Activated T-cell treated with anti-CD3 and anti-CD28 coated beads, Interleukin-2, amount 50 U/mL, for 72 hours (primary cell): ENCODE data around the gene MXI1. TPM values are rescaled to one million over a fixed set of nuclear protein-coding genes. Genes with fewer than 3 reads are reported as not detected.
"Not testable (repeated sequence)": the region's sequence is repeated elsewhere in the genome, so short reads cannot be mapped to it uniquely, and the experiment has no call there.

Experiments used
- ATAC-seq, 2 donors: fragments of 150-1000 bp; cut with Tn5 transposase; replicated peaks in 1 of 2; 2 replicates each; pipeline ENCODE4 v1.10.0; 2021; ENCODE audit warnings: moderate library complexity in 2 of 2, mild to moderate bottlenecking in 1 of 2
- DNase-seq, 2 donors: peaks; one replicate each; pipeline ENCODE4 v3.0.0; 2021 to 2022; ENCODE audit warnings: mixed read lengths in 1 of 2
- H3K27ac Mint-ChIP-seq: one replicate; pipeline ENCODE4 v1.8.0; 2022; ENCODE audit warnings: mild to moderate bottlenecking, moderate library complexity, mixed read lengths
- H3K27me3 Mint-ChIP-seq: one replicate; pipeline ENCODE4 v1.8.0; 2022; ENCODE audit warnings: low read depth, mixed read lengths
- H3K36me3 Mint-ChIP-seq, 2 donors: one replicate each; pipeline ENCODE4 v1.8.0; 2022; ENCODE audit warnings: mixed read lengths in 2 of 2, mild to moderate bottlenecking in 1 of 2; ENCODE audit not compliant: insufficient read depth in 2 of 2
- H3K4me1 Mint-ChIP-seq: one replicate; pipeline ENCODE4 v1.8.0; 2022; ENCODE audit warnings: low read depth, mixed read lengths
- H3K4me3 Mint-ChIP-seq, 2 donors: one replicate each; pipeline ENCODE4 v1.8.0; 2022; ENCODE audit warnings: mild to moderate bottlenecking in 2 of 2, mixed read lengths in 2 of 2, moderate library complexity in 2 of 2
- H3K9me3 Mint-ChIP-seq, 2 donors: one replicate each; pipeline ENCODE4 v1.8.0; 2022; ENCODE audit warnings: mixed read lengths in 2 of 2
- total RNA-seq, 2 donors: library from RNA; stranded (reverse); gene quantifications; one replicate each; pipeline ENCODE4 v1.2.3, GENCODE V29; 2022

The MXI1 gene
- total RNA-seq, 2 donors from 2014 or later: 19.4 to 36.8 TPM

GRCh38 chr10:110268971-110269370 is 61.6 kb downstream of the MXI1 start:
- H3K4me3 Mint-ChIP-seq: peak overlapping the region; percentile 73 to 92
- ATAC-seq: no peak

GRCh38 chr10:110269374-110270318 is 62.2 kb downstream of the MXI1 start:
- Mint-ChIP-seq H3K9me3 (no peaks in the 10 kb centered on the region), H3K27me3 (peaks cover 11% of the 10 kb centered on the region), H3K36me3 (no peaks in the 10 kb centered on the region), H3K4me1 (peaks cover 46% of the 10 kb centered on the region), H3K4me3 (peak overlapping the region; percentile 73 to 92), H3K27ac (peak overlapping the region; percentile 88)
- ATAC-seq (peak; percentile 67 to 84), DNase-seq (peak in 1 of 2 donors; percentile 25)

More at GRCh38 chr10:110268971-110269370, 61.6 kb downstream of the MXI1 start:
- DNase-seq: no peak
- H3K4me1 Mint-ChIP-seq: peaks cover 39% of the 10 kb centered on the region
- peak overlapping the region; percentile 88 for H3K27ac Mint-ChIP-seq
- H3K36me3 Mint-ChIP-seq: no peaks in the 10 kb centered on the region
- no peaks in the 10 kb centered on the region for H3K9me3 Mint-ChIP-seq
- H3K27me3 Mint-ChIP-seq: peaks cover 11% of the 10 kb centered on the region

GRCh38 chr10:110272995-110273394 is 65.6 kb downstream of the MXI1 start:
- not testable (repeated sequence) for DNase-seq, ATAC-seq, H3K27ac Mint-ChIP-seq, H3K4me3 Mint-ChIP-seq, H3K9me3 Mint-ChIP-seq, H3K36me3 Mint-ChIP-seq
- peaks cover 11% of the 10 kb centered on the region for H3K27me3 Mint-ChIP-seq
- H3K4me1 Mint-ChIP-seq: peaks cover 41% of the 10 kb centered on the region

GRCh38 chr10:110273474-110273873 is 66.1 kb downstream of the MXI1 start:
- Mint-ChIP-seq H3K4me3 (peak overlapping the region in 1 of 2 donors; percentile 49), H3K27ac (peak overlapping the region; percentile 52)

GRCh38 chr10:110274072-110274627 is 66.7 kb downstream of the MXI1 start:
- Mint-ChIP-seq H3K4me1 (peaks cover 35% of the 10 kb centered on the region), H3K36me3 (no peaks in the 10 kb centered on the region), H3K27ac (no peak overlapping the region), H3K9me3 (no peaks in the 10 kb centered on the region), H3K27me3 (peaks cover 11% of the 10 kb centered on the region), H3K4me3 (no peak overlapping the region)
- no peak for ATAC-seq
- no peak for DNase-seq

More at GRCh38 chr10:110273474-110273873, 66.1 kb downstream of the MXI1 start:
- Mint-ChIP-seq H3K36me3 (no peaks in the 10 kb centered on the region), H3K4me1 (peaks cover 36% of the 10 kb centered on the region), H3K27me3 (peaks cover 11% of the 10 kb centered on the region), H3K9me3 (no peaks in the 10 kb centered on the region)
- DNase-seq: peak; percentile 31 to 42
- peak; percentile 66 to 76 for ATAC-seq

GRCh38 chr10:110274647-110275046 is 67.2 kb downstream of the MXI1 start:
- Mint-ChIP-seq H3K9me3 (no peaks in the 10 kb centered on the region), H3K4me1 (peaks cover 34% of the 10 kb centered on the region), H3K27ac (no peak overlapping the region), H3K27me3 (peaks cover 11% of the 10 kb centered on the region), H3K36me3 (no peaks in the 10 kb centered on the region), H3K4me3 (no peak overlapping the region)
- DNase-seq: no peak
- ATAC-seq: no peak

GRCh38 chr10:110275128-110275729 is 67.8 kb downstream of the MXI1 start:
- DNase-seq: no peak
- H3K36me3 Mint-ChIP-seq: no peaks in the 10 kb centered on the region
- H3K4me3 Mint-ChIP-seq: no peak overlapping the region
- no peak for ATAC-seq
- H3K4me1 Mint-ChIP-seq: peaks cover 29% of the 10 kb centered on the region
- no peaks in the 10 kb centered on the region for H3K9me3 Mint-ChIP-seq
- H3K27me3 Mint-ChIP-seq: peaks cover 11% of the 10 kb centered on the region
- no peak overlapping the region for H3K27ac Mint-ChIP-seq

DNA sequence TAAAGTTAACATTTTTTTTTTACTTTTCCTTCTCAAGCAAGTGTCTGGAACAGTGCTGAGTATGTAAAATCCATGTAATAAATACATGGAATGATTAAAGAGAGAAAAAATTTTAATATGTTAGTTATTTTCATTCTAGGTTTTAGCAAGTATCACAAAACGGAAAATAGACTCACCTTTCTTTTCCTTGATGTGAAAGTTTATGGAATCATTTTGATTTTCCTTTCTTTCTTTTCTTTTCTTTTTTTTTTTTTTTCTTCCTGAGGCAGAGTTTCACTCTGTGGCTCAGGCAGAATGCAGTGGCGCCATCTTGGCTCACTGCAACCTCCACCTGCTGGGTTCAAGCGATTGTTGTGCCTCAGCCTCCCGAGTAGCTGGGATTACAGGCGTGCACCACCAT is 69.2 kb downstream of the MXI1 start:
- ATAC-seq: no peak
- no peak for DNase-seq
- peaks cover 29% of the 10 kb centered on the region for H3K4me1 Mint-ChIP-seq
- no peak overlapping the region for H3K27ac Mint-ChIP-seq
- H3K4me3 Mint-ChIP-seq: no peak overlapping the region
- H3K36me3 Mint-ChIP-seq: no peaks in the 10 kb centered on the region
- no peaks in the 10 kb centered on the region for H3K9me3 Mint-ChIP-seq
- H3K27me3 Mint-ChIP-seq: peaks cover 6% of the 10 kb centered on the region

DNA sequence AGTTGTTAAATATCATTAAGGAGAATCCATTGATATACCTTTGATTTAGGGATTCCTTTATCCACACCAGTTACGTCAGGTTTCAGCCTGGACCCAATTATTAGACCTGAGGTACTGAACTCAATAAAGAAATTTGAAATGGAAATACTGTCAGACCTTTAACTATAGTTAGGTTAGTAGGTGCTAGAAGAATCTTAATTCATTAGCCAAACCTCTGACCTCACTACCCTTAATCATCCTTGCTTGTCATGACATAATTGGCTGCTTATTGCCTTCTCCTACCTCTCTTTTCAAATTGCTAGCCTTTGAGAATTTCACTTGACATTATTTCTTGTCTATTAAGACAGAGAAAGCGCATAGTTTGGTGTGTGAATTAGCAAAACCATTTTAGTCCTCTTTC is 70.2 kb downstream of the MXI1 start:
- Mint-ChIP-seq H3K9me3 (no peaks in the 10 kb centered on the region), H3K36me3 (no peaks in the 10 kb centered on the region), H3K27me3 (no peaks in the 10 kb centered on the region), H3K4me3 (no peak overlapping the region), H3K4me1 (peaks cover 29% of the 10 kb centered on the region), H3K27ac (no peak overlapping the region)
- no peak for DNase-seq
- no peak for ATAC-seq

DNA sequence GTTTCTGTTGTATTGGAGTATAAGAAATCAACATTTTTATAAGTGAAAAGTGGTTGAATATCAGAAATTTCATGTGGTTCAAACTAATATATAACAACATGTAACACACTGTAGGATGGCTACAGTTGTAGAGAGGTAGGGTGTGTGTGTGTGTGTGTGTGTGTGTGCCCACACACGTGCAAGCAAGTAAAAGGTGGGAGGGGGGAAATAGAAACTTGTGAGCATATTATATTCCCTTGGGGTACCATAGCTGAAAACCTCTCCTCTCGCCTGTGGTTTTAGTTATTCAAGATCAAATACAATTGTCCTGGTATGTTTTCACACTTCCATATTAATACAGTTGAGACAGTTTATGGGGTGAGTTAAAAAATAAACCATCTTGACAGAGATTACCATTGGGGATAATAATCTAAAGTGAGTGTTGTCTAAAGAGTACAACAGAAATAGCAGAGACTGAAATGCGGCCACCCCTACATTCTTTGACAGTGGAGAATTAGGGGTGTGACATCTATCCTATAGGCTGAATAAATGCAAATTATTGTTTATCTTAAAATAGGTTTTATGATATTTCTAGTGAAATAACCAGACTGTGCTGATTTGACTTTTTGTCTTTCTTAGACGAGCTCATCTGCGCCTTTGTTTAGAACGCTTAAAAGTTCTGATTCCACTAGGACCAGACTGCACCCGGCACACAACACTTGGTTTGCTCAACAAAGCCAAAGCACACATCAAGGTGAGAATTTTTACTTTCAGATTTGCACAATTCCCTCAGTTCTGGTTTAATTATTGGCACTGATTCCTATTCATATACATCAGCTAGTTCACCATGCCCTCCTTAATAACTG is 71.4 kb downstream of the MXI1 start:
- Mint-ChIP-seq H3K9me3 (no peaks in the 10 kb centered on the region), H3K27me3 (no peaks in the 10 kb centered on the region), H3K4me3 (peak overlapping the region in 1 of 2 donors; percentile 4), H3K4me1 (peaks cover 20% of the 10 kb centered on the region), H3K27ac (no peak overlapping the region), H3K36me3 (no peaks in the 10 kb centered on the region)
- ATAC-seq (no peak), DNase-seq (no peak)

DNA sequence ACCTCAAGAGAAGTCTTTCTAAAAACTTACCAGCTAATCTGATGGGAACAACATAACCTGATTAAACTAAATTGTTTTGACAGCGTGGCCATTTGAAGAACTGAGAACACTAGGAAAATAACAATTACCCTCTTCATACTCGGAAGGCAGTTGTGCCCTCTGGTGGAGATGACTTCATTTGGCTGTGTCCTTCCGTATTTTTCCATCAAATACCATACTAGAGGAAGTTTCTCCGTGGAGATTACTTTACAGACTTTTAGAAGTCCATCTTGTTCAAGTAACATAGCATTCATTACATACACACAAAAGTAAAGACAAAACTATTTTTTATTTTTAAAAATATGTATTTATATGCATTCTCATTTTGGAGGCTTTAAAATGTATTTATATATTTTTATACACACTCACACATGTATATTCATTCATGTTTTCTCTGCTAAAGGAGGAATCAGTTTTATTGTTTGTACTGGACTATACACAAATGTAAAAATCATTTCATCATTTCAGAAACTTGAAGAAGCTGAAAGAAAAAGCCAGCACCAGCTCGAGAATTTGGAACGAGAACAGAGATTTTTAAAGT is 72.1 kb downstream of the MXI1 start:
- ATAC-seq: no peak
- no peak overlapping the region for H3K27ac Mint-ChIP-seq
- peak overlapping the region in 1 of 2 donors; percentile 4 for H3K4me3 Mint-ChIP-seq
- H3K27me3 Mint-ChIP-seq: no peaks in the 10 kb centered on the region
- no peaks in the 10 kb centered on the region for H3K36me3 Mint-ChIP-seq
- peak; percentile 29 to 32 for DNase-seq
- no peaks in the 10 kb centered on the region for H3K9me3 Mint-ChIP-seq
- H3K4me1 Mint-ChIP-seq: peaks cover 13% of the 10 kb centered on the region

- no peaks in the 10 kb centered on the region for H3K36me3 Mint-ChIP-seq
- H3K4me1 Mint-ChIP-seq: peaks cover 2% of the 10 kb centered on the region
- H3K9me3 Mint-ChIP-seq: no peaks in the 10 kb centered on the region
- DNase-seq (no peak), ATAC-seq (no peak)
- no peaks in the 10 kb centered on the region for H3K27me3 Mint-ChIP-seq
- no peak overlapping the region for H3K4me3 Mint-ChIP-seq
- H3K27ac Mint-ChIP-seq: no peak overlapping the region
These were observed 76.9 kb downstream of the MXI1 start for GRCh38 chr10:110284262-110284661.
